DOHH2 (cell line): ENCODE measurements around the gene ETS1.

Source experiments
- CTCF ChIP-seq: fragments of 200-600 bp; sonication (generic); IDR thresholded peaks from one replicate; pipeline ENCODE4 v1.5.1; 2014; ENCODE audit warnings: antibody characterized with exemption, mild to moderate bottlenecking, low read depth, low read length; ENCODE audit not compliant: poor library complexity, severe bottlenecking
- EZH2phosphoT487 ChIP-seq: fragments of 200-600 bp; sonication (generic); IDR thresholded peaks from 2 replicates; pipeline ENCODE4 v1.6.1; 2017; ENCODE audit warnings: borderline replicate concordance, mild to moderate bottlenecking, antibody characterized with exemption, low read length, moderate library complexity, mixed read lengths

GRCh38 chr11:128549256-128549944, 38.0 kb downstream of the ETS1 start:
- no peak for TF ChIP-seq CTCF
- TF ChIP-seq EZH2phosphoT487 = no peak
